ENCODE data around the gene FARS2. TPM values are rescaled to one million over a fixed set of nuclear protein-coding genes. Genes with fewer than 3 reads are reported as not detected.

Gene FARS2
- total RNA-seq, 2 experiments from 2014 or later = 13.8 to 14.3 TPM

DNA sequence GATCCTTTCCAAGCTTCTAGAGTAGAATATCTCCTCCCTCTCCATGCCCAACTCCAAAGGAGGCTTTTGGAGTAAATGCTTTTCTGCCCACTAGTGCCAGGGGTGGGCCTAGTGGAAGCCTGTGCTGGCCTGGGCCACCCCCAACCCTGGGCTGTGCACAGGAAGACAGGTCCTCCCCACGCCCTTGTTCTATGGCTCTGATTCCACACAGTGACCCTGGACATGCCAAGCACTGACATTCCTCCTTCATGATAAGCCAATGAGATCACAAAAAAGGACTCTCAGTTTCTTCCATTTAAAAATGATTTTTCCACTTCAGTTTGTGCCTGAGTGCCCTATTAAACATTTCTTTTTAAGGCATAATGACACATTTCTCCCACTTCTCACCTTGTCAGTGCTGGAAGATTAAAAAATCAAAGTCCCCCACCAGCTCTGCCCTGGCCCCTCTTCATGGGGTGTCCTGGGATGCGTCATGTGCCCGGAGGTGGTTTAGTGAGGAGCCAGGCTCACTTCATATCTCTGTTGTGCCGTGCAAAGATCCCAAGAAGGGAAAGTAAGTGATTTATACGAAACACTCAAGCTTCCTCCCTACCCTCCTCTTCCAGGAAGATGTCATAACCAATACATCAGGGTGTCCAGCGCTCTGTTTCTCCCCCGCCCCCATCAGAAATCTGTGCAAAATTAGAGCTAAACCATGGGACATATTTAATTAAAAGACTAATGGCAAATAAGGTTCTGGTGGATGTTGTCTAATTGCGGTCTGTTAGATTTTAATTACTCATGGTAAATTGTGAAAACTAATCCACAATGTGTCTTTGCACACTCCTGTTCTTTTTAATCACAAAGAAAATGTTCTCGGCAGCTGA lies 490.4 kb downstream of the FARS2 start:
- ChIA-PET CTCF (ENCODE audit: unreplicated experiment) (no interaction called here), POLR2A (no interaction called here)
- Histone ChIP-seq H3K9me2 (ENCODE audit: insufficient read depth, low read length) (no peaks in the 10 kb centered on the region), H3K4me1 (ENCODE audit: insufficient read depth, low read length, poor library complexity, severe bottlenecking) (no peaks in the 10 kb centered on the region), H3K36me3 (ENCODE audit: insufficient read depth, low read length) (no peaks in the 10 kb centered on the region), H3K4me3 (ENCODE audit: low read depth, low read length, poor library complexity, severe bottlenecking) (no peak overlapping the region), H3K79me2 (ENCODE audit: insufficient read depth, low read depth, low read length) (no peaks in the 10 kb centered on the region), H3K4me2 (ENCODE audit: low read length) (no peak overlapping the region), H2AFZ (ENCODE audit: low read length) (no peak overlapping the region), H3K9me3 (ENCODE audit: low read length) (peaks cover 8% of the 10 kb centered on the region; the same call in 1 of the 2 replicates), H3K27ac (ENCODE audit: low read depth, low read length, poor library complexity, severe bottlenecking) (no peak overlapping the region), H4K20me1 (ENCODE audit: insufficient read depth, low read length) (no peaks in the 10 kb centered on the region)
- no peak for TF ChIP-seq EZH2phosphoT487 (IDR thresholded peaks at IDR 0.05; ENCODE audit: borderline replicate concordance, low read depth, low read length)
- TF ChIP-seq CTCF (conservative IDR thresholded peaks at IDR 0.05; ENCODE audit: low read length) = no peak
- intact Hi-C loops (cut with micrococcal nuclease; ENCODE audit: unreplicated experiment) = no loop called here
- no peak for DNase-seq (ENCODE audit: low spot score)
- BruUV-seq (replicated peaks) = no TSS peak

GRCh38 chr6:5752391-5752680 lies 491.0 kb downstream of the FARS2 start:
- no peak for TF ChIP-seq EZH2phosphoT487 (IDR thresholded peaks at IDR 0.05; ENCODE audit: borderline replicate concordance, low read depth, low read length)
- no peak for TF ChIP-seq CTCF (conservative IDR thresholded peaks at IDR 0.05; ENCODE audit: low read length)
- Histone ChIP-seq H3K36me3 (ENCODE audit: insufficient read depth, low read length) (no peaks in the 10 kb centered on the region), H4K20me1 (ENCODE audit: insufficient read depth, low read length) (no peaks in the 10 kb centered on the region), H3K9me2 (ENCODE audit: insufficient read depth, low read length) (no peaks in the 10 kb centered on the region), H3K79me2 (ENCODE audit: insufficient read depth, low read depth, low read length) (no peaks in the 10 kb centered on the region), H3K4me1 (ENCODE audit: insufficient read depth, low read length, poor library complexity, severe bottlenecking) (no peaks in the 10 kb centered on the region), H2AFZ (ENCODE audit: low read length) (no peak overlapping the region), H3K27ac (ENCODE audit: low read depth, low read length, poor library complexity, severe bottlenecking) (no peak overlapping the region), H3K9me3 (ENCODE audit: low read length) (peaks cover 8% of the 10 kb centered on the region; the same call in 1 of the 2 replicates), H3K4me3 (ENCODE audit: low read depth, low read length, poor library complexity, severe bottlenecking) (no peak overlapping the region), H3K4me2 (ENCODE audit: low read length) (no peak overlapping the region)
- intact Hi-C loops (cut with micrococcal nuclease; ENCODE audit: unreplicated experiment) = no loop called here
- POLR2A ChIA-PET = no interaction called here
- DNase-seq (ENCODE audit: low spot score) = no peak
- CTCF ChIA-PET (ENCODE audit: unreplicated experiment) = no interaction called here
- no TSS peak for BruUV-seq (replicated peaks)

DNA sequence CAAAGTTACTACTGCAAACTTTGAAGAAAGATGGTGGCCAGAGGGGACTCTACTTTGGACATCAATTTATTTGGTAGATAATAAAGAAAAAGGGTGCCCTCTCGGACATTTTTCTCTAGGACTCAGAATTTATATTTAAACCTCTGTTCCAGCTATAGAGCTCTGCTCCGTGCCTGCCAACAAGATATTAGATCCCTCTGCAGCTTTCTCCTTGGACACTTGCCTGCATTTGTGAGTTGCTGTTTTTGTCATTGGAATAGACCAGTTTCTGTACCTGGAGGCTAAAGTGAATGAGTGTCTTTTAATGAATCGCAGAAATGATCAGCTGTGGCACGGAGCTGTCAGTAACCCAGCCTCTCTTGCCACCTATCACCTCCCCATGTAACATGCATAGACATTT lies 491.9 kb downstream of the FARS2 start:
- TF ChIP-seq CTCF (conservative IDR thresholded peaks at IDR 0.05; ENCODE audit: low read length) (no peak), EZH2phosphoT487 (IDR thresholded peaks at IDR 0.05; ENCODE audit: borderline replicate concordance, low read depth, low read length) (no peak)
- Histone ChIP-seq H3K9me3 (ENCODE audit: low read length) (peaks cover 8% of the 10 kb centered on the region; the same call in 1 of the 2 replicates), H3K79me2 (ENCODE audit: insufficient read depth, low read depth, low read length) (no peaks in the 10 kb centered on the region), H3K4me2 (ENCODE audit: low read length) (no peak overlapping the region), H4K20me1 (ENCODE audit: insufficient read depth, low read length) (no peaks in the 10 kb centered on the region), H3K4me1 (ENCODE audit: insufficient read depth, low read length, poor library complexity, severe bottlenecking) (no peaks in the 10 kb centered on the region), H3K36me3 (ENCODE audit: insufficient read depth, low read length) (no peaks in the 10 kb centered on the region), H3K4me3 (ENCODE audit: low read depth, low read length, poor library complexity, severe bottlenecking) (no peak overlapping the region), H3K9me2 (ENCODE audit: insufficient read depth, low read length) (no peaks in the 10 kb centered on the region), H2AFZ (ENCODE audit: low read length) (no peak overlapping the region), H3K27ac (ENCODE audit: low read depth, low read length, poor library complexity, severe bottlenecking) (no peak overlapping the region)
- POLR2A ChIA-PET = no interaction called here
- no TSS peak for BruUV-seq (replicated peaks)
- CTCF ChIA-PET (ENCODE audit: unreplicated experiment) = no interaction called here
- intact Hi-C loops (cut with micrococcal nuclease; ENCODE audit: unreplicated experiment) = no loop called here
- DNase-seq (ENCODE audit: low spot score) = no peak
